ENCODE measurements around the gene MB21D2.
"Not testable (repeated sequence)": the region's sequence is repeated elsewhere in the genome, so short reads cannot be mapped to it uniquely, and the experiment has no call there.

The MB21D2 gene

GRCh38 chr3:192858849-192859585 is 58.6 kb downstream of the MB21D2 start:
- no peak for DNase-seq (ENCODE audit: low spot score)

GRCh38 chr3:192857260-192857661 is 60.4 kb downstream of the MB21D2 start:
- no peak for DNase-seq (ENCODE audit: low spot score)

GRCh38 chr3:192855434-192855833 is 62.2 kb downstream of the MB21D2 start:
- no peak for DNase-seq (ENCODE audit: low spot score)

- DNase-seq (ENCODE audit: low spot score), result no peak
These were observed 65.8 kb downstream of the MB21D2 start for GRCh38 chr3:192851821-192852372.

GRCh38 chr3:192850451-192850981 is 67.1 kb downstream of the MB21D2 start:
- no peak for DNase-seq (ENCODE audit: low spot score)

- not testable (repeated sequence) for DNase-seq (ENCODE audit: low spot score)
These were observed 67.8 kb downstream of the MB21D2 start for GRCh38 chr3:192849821-192850220.

- DNase-seq (ENCODE audit: low spot score), result no peak
These were observed 69.1 kb downstream of the MB21D2 start for GRCh38 chr3:192848371-192849233.

GRCh38 chr3:192847941-192848340 is 69.7 kb downstream of the MB21D2 start:
- DNase-seq (ENCODE audit: low spot score), result no peak

GRCh38 chr3:192845526-192845855 is 72.2 kb downstream of the MB21D2 start:
- DNase-seq (ENCODE audit: low spot score), result no peak

- no peak for DNase-seq (ENCODE audit: low spot score)
These were observed 72.7 kb downstream of the MB21D2 start for GRCh38 chr3:192844836-192845525.

GRCh38 chr3:192844486-192844765 is 73.2 kb downstream of the MB21D2 start:
- DNase-seq (ENCODE audit: low spot score), result no peak

GRCh38 chr3:192843723-192844485 is 73.8 kb downstream of the MB21D2 start:
- no peak for DNase-seq (ENCODE audit: low spot score)

GRCh38 chr3:192843119-192843518 is 74.5 kb downstream of the MB21D2 start:
- DNase-seq (ENCODE audit: low spot score), result no peak

- no peak for DNase-seq (ENCODE audit: low spot score)
These were observed 74.9 kb downstream of the MB21D2 start for GRCh38 chr3:192842711-192843110.

- DNase-seq (ENCODE audit: low spot score), result no peak
These were observed 75.5 kb downstream of the MB21D2 start for GRCh38 chr3:192842138-192842537.

GRCh38 chr3:192841428-192841827 is 76.2 kb downstream of the MB21D2 start:
- DNase-seq (ENCODE audit: low spot score), result no peak

GRCh38 chr3:192840143-192840836 is 77.4 kb downstream of the MB21D2 start:
- DNase-seq (ENCODE audit: low spot score), result no peak

GRCh38 chr3:192835818-192836815 is 81.5 kb downstream of the MB21D2 start:
- DNase-seq (ENCODE audit: low spot score), result no peak

- DNase-seq (ENCODE audit: low spot score), result no peak
These were observed 83.2 kb downstream of the MB21D2 start for GRCh38 chr3:192834428-192834827.

Measured in NAMALWA (cell line).